Osteocyte (in vitro differentiated cells): Measurements from ENCODE around the gene IKZF3. TPM values are rescaled to one million over a fixed set of nuclear protein-coding genes. Genes with fewer than 3 reads are reported as not detected.
"Not testable (repeated sequence)": the region's sequence is repeated elsewhere in the genome, so short reads cannot be mapped to it uniquely, and the experiment has no call there.

ENCODE experiments used
- DNase-seq: peaks from one replicate; pipeline ENCODE4 v3.0.0; 2021; ENCODE audit warnings: mixed read lengths; ENCODE audit not compliant: unreplicated experiment; ENCODE audit errors: extremely low spot score
- H3K27ac Mint-ChIP-seq: one replicate; pipeline ENCODE4 v1.8.0; 2021; ENCODE audit warnings: mild to moderate bottlenecking, mixed read lengths; ENCODE audit not compliant: unreplicated experiment
- H3K27me3 Mint-ChIP-seq: one replicate; pipeline ENCODE4 v1.8.0; 2021; ENCODE audit warnings: mixed read lengths; ENCODE audit not compliant: unreplicated experiment
- H3K36me3 Mint-ChIP-seq: one replicate; pipeline ENCODE4 v1.8.0; 2021; ENCODE audit warnings: mixed read lengths; ENCODE audit not compliant: unreplicated experiment
- H3K4me1 Mint-ChIP-seq: one replicate; pipeline ENCODE4 v1.8.0; 2021; ENCODE audit warnings: mixed read lengths; ENCODE audit not compliant: unreplicated experiment
- H3K4me3 Mint-ChIP-seq: one replicate; pipeline ENCODE4 v1.8.0; 2021; ENCODE audit warnings: mild to moderate bottlenecking, moderate library complexity, mixed read lengths; ENCODE audit not compliant: unreplicated experiment
- H3K9me3 Mint-ChIP-seq: one replicate; pipeline ENCODE4 v1.8.0; 2021; ENCODE audit warnings: mixed read lengths; ENCODE audit not compliant: unreplicated experiment
- total RNA-seq: library from RNA; stranded (reverse); gene quantifications from 2 replicates; pipeline ENCODE4 v1.2.1, GENCODE V29; 2021
- TF ChIP-seq, protein P1 (sequence below): fragments of 200-600 bp; sonication (generic); IDR thresholded peaks from 2 replicates; pipeline ENCODE4 v1.5.0; 2021; ENCODE audit warnings: antibody characterized with exemption, mild to moderate bottlenecking, moderate library complexity

IKZF3 gene
- total RNA-seq, 1 donor from 2014 or later, result not detected

DNA sequence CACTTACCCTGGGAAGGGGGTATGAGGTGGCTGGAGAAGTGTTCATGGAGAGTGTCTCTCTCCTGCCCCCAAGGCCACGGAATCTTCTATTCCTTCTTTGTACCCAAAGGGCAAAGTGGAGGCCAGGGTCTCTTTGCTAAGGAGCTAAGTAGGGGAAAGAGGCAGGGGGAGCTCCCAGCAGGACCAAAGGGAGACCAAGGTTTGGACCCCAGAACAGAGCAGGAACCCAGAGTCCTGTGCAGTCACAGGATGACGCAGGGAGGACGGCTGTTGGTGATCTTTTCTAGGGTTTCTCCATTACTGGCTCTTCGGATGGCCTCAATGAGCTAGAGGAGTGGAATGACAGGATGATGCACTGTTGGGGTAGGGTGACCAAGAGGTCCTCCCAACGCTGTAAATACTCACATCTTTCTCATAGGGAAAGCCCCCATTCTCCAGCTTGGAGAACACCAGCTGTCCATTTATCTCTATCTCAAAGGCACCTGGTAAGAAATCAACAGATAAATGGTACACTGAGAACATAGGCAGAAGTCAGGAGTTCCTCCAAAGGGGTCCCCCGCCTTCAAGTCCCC is 134.7 kb downstream of the IKZF3 start:
- peak overlapping the region; percentile 84 for H3K4me3 Mint-ChIP-seq
- H3K9me3 Mint-ChIP-seq, result no peaks in the 10 kb centered on the region
- TF ChIP-seq, protein P1, sequence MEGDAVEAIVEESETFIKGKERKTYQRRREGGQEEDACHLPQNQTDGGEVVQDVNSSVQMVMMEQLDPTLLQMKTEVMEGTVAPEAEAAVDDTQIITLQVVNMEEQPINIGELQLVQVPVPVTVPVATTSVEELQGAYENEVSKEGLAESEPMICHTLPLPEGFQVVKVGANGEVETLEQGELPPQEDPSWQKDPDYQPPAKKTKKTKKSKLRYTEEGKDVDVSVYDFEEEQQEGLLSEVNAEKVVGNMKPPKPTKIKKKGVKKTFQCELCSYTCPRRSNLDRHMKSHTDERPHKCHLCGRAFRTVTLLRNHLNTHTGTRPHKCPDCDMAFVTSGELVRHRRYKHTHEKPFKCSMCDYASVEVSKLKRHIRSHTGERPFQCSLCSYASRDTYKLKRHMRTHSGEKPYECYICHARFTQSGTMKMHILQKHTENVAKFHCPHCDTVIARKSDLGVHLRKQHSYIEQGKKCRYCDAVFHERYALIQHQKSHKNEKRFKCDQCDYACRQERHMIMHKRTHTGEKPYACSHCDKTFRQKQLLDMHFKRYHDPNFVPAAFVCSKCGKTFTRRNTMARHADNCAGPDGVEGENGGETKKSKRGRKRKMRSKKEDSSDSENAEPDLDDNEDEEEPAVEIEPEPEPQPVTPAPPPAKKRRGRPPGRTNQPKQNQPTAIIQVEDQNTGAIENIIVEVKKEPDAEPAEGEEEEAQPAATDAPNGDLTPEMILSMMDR, result no peak
- DNase-seq, result no peak
- peaks cover 14% of the 10 kb centered on the region for H3K4me1 Mint-ChIP-seq
- peak overlapping the region; percentile 81 for H3K27ac Mint-ChIP-seq
- H3K27me3 Mint-ChIP-seq, result no peaks in the 10 kb centered on the region
- H3K36me3 Mint-ChIP-seq, result peaks cover 20% of the 10 kb centered on the region

GRCh38 chr17:39727556-39727955 is 136.6 kb downstream of the IKZF3 start:
- DNase-seq, result no peak
- TF ChIP-seq, protein P1, result no peak
- H3K9me3 Mint-ChIP-seq, result no peaks in the 10 kb centered on the region
- H3K4me1 Mint-ChIP-seq, result peaks cover 14% of the 10 kb centered on the region
- H3K27ac Mint-ChIP-seq, result no peak overlapping the region
- peaks cover 20% of the 10 kb centered on the region for H3K36me3 Mint-ChIP-seq
- no peak overlapping the region for H3K4me3 Mint-ChIP-seq
- H3K27me3 Mint-ChIP-seq, result no peaks in the 10 kb centered on the region

GRCh38 chr17:39726617-39727016 is 137.5 kb downstream of the IKZF3 start:
- Mint-ChIP-seq H3K4me3 (no peak overlapping the region), H3K36me3 (peaks cover 20% of the 10 kb centered on the region), H3K27me3 (no peaks in the 10 kb centered on the region), H3K9me3 (no peaks in the 10 kb centered on the region), H3K27ac (no peak overlapping the region), H3K4me1 (peaks cover 14% of the 10 kb centered on the region)
- TF ChIP-seq, protein P1, result no peak
- DNase-seq, result no peak

DNA sequence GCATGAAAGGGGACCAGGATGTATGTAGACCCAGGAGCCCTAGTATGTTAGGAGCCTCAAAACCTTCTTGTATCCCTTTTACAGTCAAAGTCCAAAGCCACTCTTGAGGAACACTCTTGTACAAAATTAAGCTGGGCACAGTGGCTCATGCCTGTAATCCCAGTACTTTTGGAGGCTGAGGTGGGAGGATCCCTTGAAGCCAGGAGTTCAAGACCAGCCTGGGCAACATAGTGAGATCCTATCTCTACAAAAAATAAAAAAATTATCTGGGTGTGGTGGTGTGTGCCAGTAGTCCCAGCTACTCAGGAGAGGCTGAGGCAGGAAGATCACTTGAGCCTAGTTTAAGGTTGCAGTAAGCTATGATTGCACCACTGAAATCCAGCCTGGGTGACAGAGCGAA is 138.2 kb downstream of the IKZF3 start:
- Mint-ChIP-seq H3K36me3 (peaks cover 20% of the 10 kb centered on the region), H3K4me1 (peaks cover 12% of the 10 kb centered on the region)
- not testable (repeated sequence) for H3K27ac Mint-ChIP-seq, H3K9me3 Mint-ChIP-seq, H3K4me3 Mint-ChIP-seq, DNase-seq, H3K27me3 Mint-ChIP-seq

GRCh38 chr17:39724731-39725130 is 139.4 kb downstream of the IKZF3 start:
- no peak overlapping the region for H3K4me3 Mint-ChIP-seq
- peaks cover 8% of the 10 kb centered on the region for H3K4me1 Mint-ChIP-seq
- no peaks in the 10 kb centered on the region for H3K9me3 Mint-ChIP-seq
- H3K27me3 Mint-ChIP-seq, result no peaks in the 10 kb centered on the region
- no peak for DNase-seq
- TF ChIP-seq, protein P1, result no peak
- no peak overlapping the region for H3K27ac Mint-ChIP-seq
- H3K36me3 Mint-ChIP-seq, result peaks cover 27% of the 10 kb centered on the region
